SK-N-SH (cell line): ENCODE data around the gene TOP3B. TPM values are rescaled to one million over a fixed set of nuclear protein-coding genes. Genes with fewer than 3 reads are reported as not detected.

ENCODE experiments used
- CTCF ChIA-PET: fragments of 300-600, 350-600 bp; formaldehyde crosslinking; extraction: SDS; loops from one replicate; lab custom pipeline; 2021; lab: Yijun Ruan, JAX
- POLR2A ChIA-PET: fragments of 350-600 bp; sonication (Branson Sonifier 250); formaldehyde crosslinking; extraction: SDS; loops from one replicate; lab custom pipeline; 2020; ENCODE audit warnings: antibody characterized with exemption, inconsistent platforms; lab: Yijun Ruan, JAX
- DNase-seq: peaks from one replicate; pipeline ENCODE4 v3.0.0; 2012
- H2AFZ ChIP-seq: fragments of 200-600 bp; sonication (generic); 2 replicates; pipeline ENCODE4 v1.8.1; 2016; ENCODE audit warnings: antibody characterized with exemption, mild to moderate bottlenecking, low read depth
- H3F3A ChIP-seq: fragments of 200-600 bp; sonication (generic); replicated peaks from 2 replicates; pipeline ENCODE3; 2016; ENCODE audit warnings: antibody characterized with exemption, mild to moderate bottlenecking; ENCODE audit not compliant: insufficient read depth
- H3K27ac ChIP-seq, 2 experiments: fragments of 200-500 bp in 1 of 2; fragments of 200-600 bp in 1 of 2; sonication (Bioruptor generic) in 1 of 2; sonication (generic), shearing (Covaris generic) in 1 of 2; 2 replicates each; pipeline versions ENCODE4 v1.5.1 to v1.6.1; 2014 to 2016; ENCODE audit warnings: low read depth in 2 of 2, inconsistent platforms in 1 of 2, low read length in 1 of 2, mild to moderate bottlenecking in 1 of 2, mixed read lengths in 1 of 2
- H3K27me3 ChIP-seq: fragments of 200-600 bp; sonication (generic), shearing (Covaris generic); 2 replicates; pipeline ENCODE4 v1.6.1; 2016; ENCODE audit warnings: mixed run types; ENCODE audit not compliant: insufficient read depth
- H3K36me3 ChIP-seq, 2 experiments: fragments of 200-500 bp in 1 of 2; fragments of 200-600 bp in 1 of 2; sonication (Bioruptor generic) in 1 of 2; sonication (generic) in 1 of 2; replicated peaks in 1 of 2; 2 replicates each; pipeline versions ENCODE3 to v1.5.1; 2014 to 2016; ENCODE audit warnings: low read length in 1 of 2, mild to moderate bottlenecking in 1 of 2; ENCODE audit not compliant: insufficient read depth in 2 of 2, control insufficient read depth in 1 of 2
- H3K4me1 ChIP-seq, 2 experiments: fragments of 200-500 bp in 1 of 2; fragments of 200-600 bp in 1 of 2; sonication (Bioruptor generic) in 1 of 2; sonication (generic), shearing (Covaris generic) in 1 of 2; 2 replicates each; pipeline versions ENCODE4 v1.5.1 to v1.6.1; 2014 to 2016; ENCODE audit warnings: low read depth in 1 of 2, low read length in 1 of 2, mixed run types in 1 of 2; ENCODE audit not compliant: insufficient read depth in 2 of 2, control insufficient read depth in 1 of 2
- H3K4me2 ChIP-seq: fragments of 200-600 bp; sonication (generic), shearing (Covaris generic); 2 replicates; pipeline ENCODE4 v1.6.1; 2017; ENCODE audit warnings: mixed run types
- H3K4me3 ChIP-seq, 2 experiments: fragments of 200-500 bp in 1 of 2; fragments of 200-600 bp in 1 of 2; sonication (Bioruptor generic) in 1 of 2; sonication (generic), shearing (Covaris generic) in 1 of 2; 2 replicates each; pipeline versions ENCODE4 v1.5.1 to v1.8.1; 2014 to 2016; ENCODE audit warnings: low read depth in 2 of 2, inconsistent platforms in 1 of 2, low read length in 1 of 2, mild to moderate bottlenecking in 1 of 2, mixed read lengths in 1 of 2, moderate library complexity in 1 of 2
- H3K79me2 ChIP-seq: fragments of 200-600 bp; sonication (generic); 2 replicates; pipeline ENCODE4 v1.8.1; 2017; ENCODE audit warnings: mild to moderate bottlenecking; ENCODE audit not compliant: insufficient read depth
- H3K9ac ChIP-seq: fragments of 200-600 bp; sonication (generic); 2 replicates; pipeline ENCODE4 v1.6.1; 2017; ENCODE audit warnings: mixed run types
- H3K9me2 ChIP-seq: fragments of 200-600 bp; sonication (generic); 2 replicates; pipeline ENCODE4 v1.6.1; 2017; ENCODE audit warnings: mixed run types
- H3K9me3 ChIP-seq: fragments of 200-600 bp; sonication (generic); 2 replicates; pipeline ENCODE4 v1.6.1; 2017; ENCODE audit warnings: mixed run types, mild to moderate bottlenecking, moderate library complexity
- H4K20me1 ChIP-seq: fragments of 200-600 bp; sonication (generic); 2 replicates; pipeline ENCODE4 v1.6.1; 2017; ENCODE audit warnings: mild to moderate bottlenecking, mixed run types; ENCODE audit not compliant: insufficient read depth
- ELF1 ChIP-seq: IDR thresholded peaks from 2 replicates; pipeline ENCODE4 v1.4.0; 2012
- EP300 ChIP-seq, 2 experiments: IDR thresholded peaks; 2 replicates each; pipeline versions ENCODE4 v1.4.0 to v1.6.1; 2012; ENCODE audit warnings: borderline replicate concordance in 1 of 2, low read depth in 1 of 2, low read length in 1 of 2
- FOSL2 ChIP-seq: IDR thresholded peaks from 2 replicates; pipeline ENCODE4 v1.4.0; 2012; ENCODE audit warnings: low read depth, mild to moderate bottlenecking, moderate library complexity, borderline replicate concordance
- FOXJ3 ChIP-seq: sonication (generic); formaldehyde crosslinking; IDR thresholded peaks from 2 replicates; pipeline ENCODE4 v1.5.1; 2020; ENCODE audit warnings: mild to moderate bottlenecking, missing genetic modification reagents
- GABPA ChIP-seq: IDR thresholded peaks from 2 replicates; pipeline ENCODE4 v1.4.0; 2012; ENCODE audit warnings: low read depth, mild to moderate bottlenecking
- GATA2 ChIP-seq: sonication (generic); formaldehyde crosslinking; IDR thresholded peaks from 2 replicates; pipeline ENCODE4 v1.5.0; 2020; ENCODE audit warnings: mild to moderate bottlenecking, missing genetic modification reagents
- JUND ChIP-seq: IDR thresholded peaks from 2 replicates; pipeline ENCODE4 v1.4.0; 2012
- MAX ChIP-seq: IDR thresholded peaks from 2 replicates; pipeline ENCODE4 v1.4.0; 2012; ENCODE audit warnings: low read depth
- MXI1 ChIP-seq: IDR thresholded peaks from 2 replicates; pipeline ENCODE4 v1.6.1; 2012; ENCODE audit warnings: mild to moderate bottlenecking, low read depth, low read length, improper control_type of control experiment
- NFIC ChIP-seq: IDR thresholded peaks from 2 replicates; pipeline ENCODE4 v1.4.0; 2012; ENCODE audit warnings: borderline replicate concordance
- POLR2AphosphoS5 ChIP-seq: IDR thresholded peaks from 2 replicates; pipeline ENCODE4 v1.6.1; 2012; ENCODE audit warnings: low read depth, low read length
- RAD21 ChIP-seq: IDR thresholded peaks from 2 replicates; pipeline ENCODE4 v1.6.1; 2012; ENCODE audit warnings: mild to moderate bottlenecking, low read length
- RCOR1 ChIP-seq: fragments of 150-350 bp; IDR thresholded peaks from 2 replicates; pipeline ENCODE4 v1.6.1; 2017; ENCODE audit warnings: antibody characterized with exemption, low read length
- RFX5 ChIP-seq: IDR thresholded peaks from 2 replicates; pipeline ENCODE4 v1.6.1; 2012; ENCODE audit warnings: mild to moderate bottlenecking, improper control_type of control experiment, low read length
- TAF1 ChIP-seq: IDR thresholded peaks from 2 replicates; pipeline ENCODE4 v1.6.1; 2012; ENCODE audit warnings: low read depth, mild to moderate bottlenecking, low read length, moderate library complexity, borderline replicate concordance
- TCF12 ChIP-seq: IDR thresholded peaks from 2 replicates; pipeline ENCODE4 v1.4.0; 2012
- TEAD4 ChIP-seq: IDR thresholded peaks from 2 replicates; pipeline ENCODE4 v1.4.0; 2012; ENCODE audit warnings: mild to moderate bottlenecking, borderline replicate concordance; ENCODE audit not compliant: insufficient read depth
- USF1 ChIP-seq: IDR thresholded peaks from 2 replicates; pipeline ENCODE4 v1.4.0; 2012; ENCODE audit warnings: low read depth, borderline replicate concordance
- YY1 ChIP-seq: IDR thresholded peaks from 2 replicates; pipeline ENCODE4 v1.4.0; 2012; ENCODE audit warnings: low read depth, mild to moderate bottlenecking
- ZBTB33 ChIP-seq: IDR thresholded peaks from 2 replicates; pipeline ENCODE4 v1.4.0; 2012; ENCODE audit warnings: low read depth, borderline replicate concordance
- WGBS: methylation state at CpG from one replicate; pipeline ENCODE4 v1.1.6; 2017; ENCODE audit warnings: low lambda C conversion rate; 5-methylcytosine and 5-hydroxymethylcytosine counted together
- polyA plus RNA-seq, 3 experiments: library from polyadenylated mRNA; depleted of rRNA; stranded (reverse); fragments of >200 nt; gene quantifications; 2 replicates each; pipeline ENCODE4 v1.2.3, GENCODE V29; 2012
- TF ChIP-seq, protein P1 (sequence below): IDR thresholded peaks from 2 replicates; pipeline ENCODE4; 2012
- TF ChIP-seq, protein P2 (sequence below): IDR thresholded peaks from 2 replicates; pipeline ENCODE4 v1.6.1; 2012; ENCODE audit warnings: mild to moderate bottlenecking, low read depth, low read length, moderate library complexity
- TF ChIP-seq, protein P3 (sequence below): fragments of 150-350 bp; IDR thresholded peaks from 2 replicates; pipeline ENCODE4 v1.6.1; 2016; ENCODE audit warnings: mild to moderate bottlenecking, low read depth, low read length

TOP3B gene
- 14.4 and 17.4 TPM in 2 replicates for polyA plus RNA-seq (2012; rRNA removed)
- 5.6 and 9.3 TPM in 2 replicates for polyA plus RNA-seq (2012; cell fraction: cytosol; rRNA removed)
- 81.6 and 88.5 TPM in 2 replicates for polyA plus RNA-seq (2012; cell fraction: nucleus; rRNA removed)

GRCh38 chr22:21982338-21982965 lies at the start of gene TOP3B:
Gene TOP3B (minus strand): TSS chr22:21982787. CDS start chr22:21975709, 7,078 bp downstream.
- 0% methylated on average over 20 of the region's 54 CpGs for WGBS
- peaks cover 45% of the 10 kb centered on the region for H3K79me2 ChIP-seq
- H3K36me3 ChIP-seq = peaks cover 0 to 7% of the 10 kb centered on the region in 2 experiments
- H2AFZ ChIP-seq = peak within 1 kb of the TSS; percentile 100
- H3K4me2 ChIP-seq = peak within 1 kb of the TSS; percentile 92
- peak within 1 kb of the TSS; percentile 70 to 99 for H3K4me3 ChIP-seq
- POLR2A ChIA-PET = interaction anchor here (0.9 to 1.4 kb wide), 4 partner anchors 8 to 45 kb away, joined by 3 to 5 read pairs (median 3); no protein-coding TSS in a partner anchor
- peak within 1 kb of the TSS; percentile 93 for H3K9ac ChIP-seq
- H3F3A ChIP-seq = no peaks in the 10 kb centered on the region
- no peaks in the 10 kb centered on the region for H3K9me3 ChIP-seq
- CTCF ChIA-PET = interaction anchor here (1.6 to 3.5 kb wide), 3 partner anchors 10 to 45 kb away, joined by 4 to 48 read pairs (median 12); partner anchors contain the start of gene PPM1F
- H3K9me2 ChIP-seq = no peaks in the 10 kb centered on the region
- H3K27me3 ChIP-seq = no peaks in the 10 kb centered on the region
- peak; percentile 92 for DNase-seq
- peaks cover 7 to 8% of the 10 kb centered on the region in 2 experiments; a peak in 1 of 4 replicates for H3K4me1 ChIP-seq
- 0 out of 2 replicates have a peak, but pooled peaks cover 6% of the 10 kb centered on the region for H4K20me1 ChIP-seq
- H3K27ac ChIP-seq = peak within 1 kb of the TSS in 1 of 2 experiments; percentile 56; a peak in 1 of 4 replicates
- TF ChIP-seq RFX5 (no peak; the same call in 1 of the 2 replicates), NFIC (no peak; the same call in 1 of the 2 replicates), EP300 (IDR thresholded peaks at IDR 0.05; ENCODE audit: borderline replicate concordance in 1 of 2, low read depth in 1 of 2, low read length in 1 of 2) (peak in 1 of 2 experiments; percentile 36; a peak in 1 of 4 replicates), TCF12 (peak; percentile 52), MXI1 (peak; percentile 64), RCOR1 (peak; percentile 72; the same call in 1 of the 2 replicates), ZBTB33 (0 out of 2 replicates have a peak, but pooled peaks have one; percentile 28), USF1 (peak; percentile 60), FOXJ3 (CRISPR knock-in tag) (no peak), RAD21 (no peak), ELF1 (peak; percentile 89), MAX (peak; percentile 73; the same call in 1 of the 2 replicates), FOSL2 (no peak), GATA2 (CRISPR knock-in tag) (no peak), TEAD4 (peak; percentile 29; the same call in 1 of the 2 replicates), POLR2AphosphoS5 (peak; percentile 95), TAF1 (peak; percentile 98), GABPA (peak; percentile 98), JUND (0 out of 2 replicates have a peak, but pooled peaks have one; percentile 3), YY1 (peak; percentile 64; the same call in 1 of the 2 replicates)
- TF ChIP-seq, protein P1, sequence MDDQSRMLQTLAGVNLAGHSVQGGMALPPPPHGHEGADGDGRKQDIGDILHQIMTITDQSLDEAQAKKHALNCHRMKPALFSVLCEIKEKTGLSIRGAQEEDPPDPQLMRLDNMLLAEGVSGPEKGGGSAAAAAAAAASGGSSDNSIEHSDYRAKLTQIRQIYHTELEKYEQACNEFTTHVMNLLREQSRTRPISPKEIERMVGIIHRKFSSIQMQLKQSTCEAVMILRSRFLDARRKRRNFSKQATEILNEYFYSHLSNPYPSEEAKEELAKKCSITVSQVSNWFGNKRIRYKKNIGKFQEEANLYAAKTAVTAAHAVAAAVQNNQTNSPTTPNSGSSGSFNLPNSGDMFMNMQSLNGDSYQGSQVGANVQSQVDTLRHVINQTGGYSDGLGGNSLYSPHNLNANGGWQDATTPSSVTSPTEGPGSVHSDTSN = 0 out of 2 replicates have a peak, but pooled peaks have one; percentile 45
- TF ChIP-seq, protein P2, sequence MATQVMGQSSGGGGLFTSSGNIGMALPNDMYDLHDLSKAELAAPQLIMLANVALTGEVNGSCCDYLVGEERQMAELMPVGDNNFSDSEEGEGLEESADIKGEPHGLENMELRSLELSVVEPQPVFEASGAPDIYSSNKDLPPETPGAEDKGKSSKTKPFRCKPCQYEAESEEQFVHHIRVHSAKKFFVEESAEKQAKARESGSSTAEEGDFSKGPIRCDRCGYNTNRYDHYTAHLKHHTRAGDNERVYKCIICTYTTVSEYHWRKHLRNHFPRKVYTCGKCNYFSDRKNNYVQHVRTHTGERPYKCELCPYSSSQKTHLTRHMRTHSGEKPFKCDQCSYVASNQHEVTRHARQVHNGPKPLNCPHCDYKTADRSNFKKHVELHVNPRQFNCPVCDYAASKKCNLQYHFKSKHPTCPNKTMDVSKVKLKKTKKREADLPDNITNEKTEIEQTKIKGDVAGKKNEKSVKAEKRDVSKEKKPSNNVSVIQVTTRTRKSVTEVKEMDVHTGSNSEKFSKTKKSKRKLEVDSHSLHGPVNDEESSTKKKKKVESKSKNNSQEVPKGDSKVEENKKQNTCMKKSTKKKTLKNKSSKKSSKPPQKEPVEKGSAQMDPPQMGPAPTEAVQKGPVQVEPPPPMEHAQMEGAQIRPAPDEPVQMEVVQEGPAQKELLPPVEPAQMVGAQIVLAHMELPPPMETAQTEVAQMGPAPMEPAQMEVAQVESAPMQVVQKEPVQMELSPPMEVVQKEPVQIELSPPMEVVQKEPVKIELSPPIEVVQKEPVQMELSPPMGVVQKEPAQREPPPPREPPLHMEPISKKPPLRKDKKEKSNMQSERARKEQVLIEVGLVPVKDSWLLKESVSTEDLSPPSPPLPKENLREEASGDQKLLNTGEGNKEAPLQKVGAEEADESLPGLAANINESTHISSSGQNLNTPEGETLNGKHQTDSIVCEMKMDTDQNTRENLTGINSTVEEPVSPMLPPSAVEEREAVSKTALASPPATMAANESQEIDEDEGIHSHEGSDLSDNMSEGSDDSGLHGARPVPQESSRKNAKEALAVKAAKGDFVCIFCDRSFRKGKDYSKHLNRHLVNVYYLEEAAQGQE = 0 out of 2 replicates have a peak, but pooled peaks have one; percentile 69
- TF ChIP-seq, protein P3, sequence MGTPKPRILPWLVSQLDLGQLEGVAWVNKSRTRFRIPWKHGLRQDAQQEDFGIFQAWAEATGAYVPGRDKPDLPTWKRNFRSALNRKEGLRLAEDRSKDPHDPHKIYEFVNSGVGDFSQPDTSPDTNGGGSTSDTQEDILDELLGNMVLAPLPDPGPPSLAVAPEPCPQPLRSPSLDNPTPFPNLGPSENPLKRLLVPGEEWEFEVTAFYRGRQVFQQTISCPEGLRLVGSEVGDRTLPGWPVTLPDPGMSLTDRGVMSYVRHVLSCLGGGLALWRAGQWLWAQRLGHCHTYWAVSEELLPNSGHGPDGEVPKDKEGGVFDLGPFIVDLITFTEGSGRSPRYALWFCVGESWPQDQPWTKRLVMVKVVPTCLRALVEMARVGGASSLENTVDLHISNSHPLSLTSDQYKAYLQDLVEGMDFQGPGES = peak; percentile 32; the same call in 1 of the 2 replicates
